GM13977 (cell line): ENCODE results near the gene CYB5RL.

Source experiments
- DNase-seq: peaks from one replicate; pipeline ENCODE4 v3.0.0; 2012; ENCODE audit warnings: low spot score
- in situ Hi-C: fragments of 300-500 bp; cut with MboI; formaldehyde crosslinking; loops from one replicate; pipeline ENCODE4 v1.12.0; 2022; ENCODE audit warnings: low sequenced_read_pairs, low pct_unique_long_range_greater_than_20kb, mixed read lengths, inconsistent platforms; ENCODE audit not compliant: unreplicated experiment
- TF ChIP-seq, protein P1 (sequence below): IDR thresholded peaks from 2 replicates; pipeline ENCODE4 v1.5.1; 2012; ENCODE audit warnings: mild to moderate bottlenecking, control low read depth; ENCODE audit not compliant: insufficient read depth; ENCODE audit errors: extremely low read depth, missing control alignments

CYB5RL gene

DNA sequence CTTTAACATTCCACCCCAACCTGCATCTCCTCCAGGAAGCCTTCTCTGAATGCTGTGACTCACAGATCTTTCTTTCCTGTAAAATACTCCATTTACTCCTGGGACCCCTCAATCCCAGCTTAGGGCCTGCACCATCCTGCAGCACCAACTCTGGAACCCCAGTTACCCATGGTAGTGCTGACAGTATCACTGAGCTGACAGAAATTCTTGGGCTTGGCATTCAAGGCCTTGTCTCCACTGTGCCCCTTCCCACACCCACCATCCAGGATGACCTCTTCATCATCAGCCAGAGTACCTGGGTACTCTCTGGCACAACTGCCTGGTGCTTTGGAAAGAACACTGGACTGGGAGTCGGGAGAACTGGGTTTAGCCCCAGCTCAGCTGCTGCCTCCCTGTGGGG is 8.3 kb downstream of the CYB5RL start:
- DNase-seq, result no peak
- in situ Hi-C loops, result no loop called here
- TF ChIP-seq, protein P1, sequence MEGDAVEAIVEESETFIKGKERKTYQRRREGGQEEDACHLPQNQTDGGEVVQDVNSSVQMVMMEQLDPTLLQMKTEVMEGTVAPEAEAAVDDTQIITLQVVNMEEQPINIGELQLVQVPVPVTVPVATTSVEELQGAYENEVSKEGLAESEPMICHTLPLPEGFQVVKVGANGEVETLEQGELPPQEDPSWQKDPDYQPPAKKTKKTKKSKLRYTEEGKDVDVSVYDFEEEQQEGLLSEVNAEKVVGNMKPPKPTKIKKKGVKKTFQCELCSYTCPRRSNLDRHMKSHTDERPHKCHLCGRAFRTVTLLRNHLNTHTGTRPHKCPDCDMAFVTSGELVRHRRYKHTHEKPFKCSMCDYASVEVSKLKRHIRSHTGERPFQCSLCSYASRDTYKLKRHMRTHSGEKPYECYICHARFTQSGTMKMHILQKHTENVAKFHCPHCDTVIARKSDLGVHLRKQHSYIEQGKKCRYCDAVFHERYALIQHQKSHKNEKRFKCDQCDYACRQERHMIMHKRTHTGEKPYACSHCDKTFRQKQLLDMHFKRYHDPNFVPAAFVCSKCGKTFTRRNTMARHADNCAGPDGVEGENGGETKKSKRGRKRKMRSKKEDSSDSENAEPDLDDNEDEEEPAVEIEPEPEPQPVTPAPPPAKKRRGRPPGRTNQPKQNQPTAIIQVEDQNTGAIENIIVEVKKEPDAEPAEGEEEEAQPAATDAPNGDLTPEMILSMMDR, result no peak

DNA sequence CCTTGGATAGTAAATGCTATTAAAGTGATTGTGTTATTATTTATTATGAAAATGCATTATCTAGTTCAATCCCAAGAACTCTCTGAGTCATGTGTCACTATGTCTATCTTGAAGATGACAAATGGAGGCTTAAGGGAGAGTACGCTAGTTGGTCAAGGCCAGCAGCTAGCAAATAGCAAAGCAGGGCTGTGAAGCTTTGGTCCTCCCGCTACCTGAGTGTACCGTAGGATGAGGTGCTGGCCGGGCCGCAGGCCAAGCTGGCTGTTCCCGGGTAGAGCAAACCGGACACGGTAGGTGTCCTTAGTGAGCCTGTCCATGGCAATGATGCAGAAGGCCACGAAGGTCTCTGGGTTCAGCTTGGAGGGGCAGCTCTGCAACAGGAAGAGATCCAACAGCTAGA is 9.3 kb downstream of the CYB5RL start:
- DNase-seq, result no peak

DNA sequence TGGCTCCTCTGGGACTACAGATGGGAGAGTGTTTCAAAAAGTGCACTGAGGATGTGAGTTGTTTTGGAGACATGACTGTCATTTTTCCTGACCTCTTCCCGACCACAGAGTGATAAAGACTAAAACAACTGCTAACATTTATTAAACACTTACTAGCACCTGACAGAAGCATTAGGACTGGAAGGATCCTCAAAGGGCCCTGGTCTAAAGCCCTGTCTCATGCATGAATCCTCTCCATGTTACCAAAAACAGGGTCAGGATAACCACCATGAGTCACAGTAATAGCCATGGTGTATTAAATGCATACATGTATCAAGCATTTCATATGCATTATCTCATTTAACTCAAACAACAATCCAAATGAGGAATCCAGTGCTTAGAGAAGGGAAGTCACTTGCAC is 11.5 kb downstream of the CYB5RL start:
- in situ Hi-C loops, result no loop called here
- TF ChIP-seq, protein P1, result no peak
- no peak for DNase-seq

More for the DNA sequence above, 9.3 kb downstream of the CYB5RL start:
- in situ Hi-C loops, result no loop called here
- TF ChIP-seq, protein P1, result no peak

DNA sequence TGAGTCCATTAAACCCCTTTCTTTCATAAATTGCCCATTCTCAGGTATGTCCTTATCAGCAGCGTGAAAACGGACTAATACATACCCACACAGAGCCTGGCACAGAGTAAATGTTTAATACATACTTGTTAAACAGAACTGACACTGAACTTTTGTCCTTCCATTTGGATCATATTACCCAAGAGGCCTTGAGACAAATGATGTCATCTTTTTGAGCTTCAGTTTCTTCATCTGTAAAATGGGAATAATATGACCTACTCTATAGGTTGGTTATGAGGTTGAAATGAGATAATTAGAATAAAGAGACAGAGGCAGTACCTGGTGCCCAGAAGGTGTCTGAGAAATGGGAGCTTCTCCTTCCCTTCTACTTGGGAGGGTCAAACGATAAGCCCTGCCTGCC is 13.8 kb downstream of the CYB5RL start:
- DNase-seq, result no peak
- TF ChIP-seq, protein P1, result no peak
- in situ Hi-C loops, result no loop called here

DNA sequence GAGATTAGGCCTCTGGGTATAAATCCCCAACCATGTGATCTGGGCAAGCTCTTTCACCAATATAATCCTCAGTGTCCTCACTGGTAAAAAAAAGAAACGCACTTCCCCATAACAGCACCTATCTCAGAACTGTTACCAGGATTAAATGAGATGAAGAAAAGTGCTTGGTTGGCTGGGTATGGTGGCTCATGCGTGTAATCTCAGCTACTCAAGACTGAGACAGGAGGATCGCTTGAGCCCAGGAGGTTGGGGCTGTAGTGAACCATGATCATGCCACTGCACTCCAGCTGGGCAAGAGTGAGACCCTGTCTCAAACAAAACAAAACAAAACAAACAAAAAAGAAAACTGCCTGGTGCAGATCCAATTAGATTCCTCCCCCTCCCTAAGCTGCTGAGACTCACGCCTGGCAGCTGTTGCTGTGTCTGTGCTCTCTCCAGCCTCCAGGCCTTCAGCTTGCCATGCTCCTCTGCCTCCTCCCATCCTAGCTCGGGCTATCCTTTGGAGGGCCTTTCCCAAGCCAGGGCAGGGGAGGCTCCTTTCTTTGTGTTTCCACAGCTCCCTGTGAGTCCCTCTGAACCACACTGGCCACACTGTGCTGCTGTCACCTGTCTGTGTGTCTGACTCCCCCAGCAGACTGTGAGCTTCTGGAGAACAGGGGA is 19.0 kb downstream of the CYB5RL start:
- TF ChIP-seq, protein P1, result no peak
- in situ Hi-C loops, result no loop called here
- DNase-seq, result no peak

DNA sequence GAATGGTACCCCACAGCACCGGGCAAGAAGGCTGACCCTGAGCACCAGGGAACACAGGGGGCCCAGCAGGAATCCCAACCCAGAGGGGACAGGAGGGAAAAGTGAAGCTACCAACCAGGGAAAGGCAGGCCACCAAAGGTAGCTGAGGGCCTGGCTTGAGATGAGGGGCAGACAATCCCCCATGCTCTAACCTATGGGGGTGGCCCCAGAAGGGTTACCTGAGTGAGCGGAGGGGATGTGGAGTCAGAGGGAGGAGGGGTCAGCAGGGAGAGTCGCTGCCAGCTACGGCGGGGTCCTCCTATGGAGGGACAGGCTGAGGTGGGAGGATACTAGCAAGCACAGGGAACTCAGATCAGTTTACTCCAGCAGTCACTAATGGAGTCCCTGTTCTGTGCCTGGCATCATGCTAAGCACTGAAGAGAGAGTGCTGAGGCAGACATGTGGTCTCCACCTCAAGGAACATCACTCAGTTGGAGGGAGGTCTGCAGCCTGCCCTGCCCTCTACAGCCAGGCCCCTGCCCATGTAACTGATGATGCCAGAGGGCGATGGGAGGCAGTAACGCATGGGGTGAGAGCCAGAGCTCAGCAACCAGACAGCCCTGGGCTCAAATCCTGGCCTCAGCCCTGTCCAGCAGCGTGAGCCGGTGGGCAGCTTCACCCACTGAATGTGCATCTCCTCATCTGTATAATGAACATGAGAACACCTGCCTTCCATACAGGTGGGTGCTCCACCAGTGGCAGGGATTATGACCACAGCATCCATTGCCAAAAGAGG is 21.3 kb downstream of the CYB5RL start:
- in situ Hi-C loops, result no loop called here
- no peak for DNase-seq
- TF ChIP-seq, protein P1, result no peak
